Body of pancreas (tissue), 4 donors: ENCODE results near the gene FOXP1. TPM values are rescaled to one million over a fixed set of nuclear protein-coding genes. Genes with fewer than 3 reads are reported as not detected.

Experiments used
- ATAC-seq: fragments of 150-250 bp; one replicate; pipeline ENCODE4 v1.9.1; 2016
- DNase-seq, 4 donors: peaks; one replicate each; pipeline ENCODE4 v3.0.0-alpha.2; 2019
- H3K27ac ChIP-seq, 4 donors: fragments of 200-600 bp; sonication (generic); 1 replicate in 3 of 4; 2 replicates in 1 of 4; pipeline versions ENCODE4 v1.5.1 to v1.6.1; 2016 to 2019; ENCODE audit warnings: mild to moderate bottlenecking in 1 of 4, mixed read lengths in 1 of 4, moderate library complexity in 1 of 4
- H3K27me3 ChIP-seq, 2 donors: fragments of 200-600 bp; sonication (generic); one replicate each; pipeline ENCODE4 v1.6.0; 2016; ENCODE audit warnings: mild to moderate bottlenecking in 1 of 2
- H3K36me3 ChIP-seq, 2 donors: fragments of 200-600 bp; sonication (generic); replicated peaks in 1 of 2; 2 replicates each; pipeline ENCODE4 v1.5.1; 2016; ENCODE audit warnings: low read depth in 2 of 2; ENCODE audit not compliant: insufficient read depth in 1 of 2
- H3K4me1 ChIP-seq: fragments of 200-600 bp; sonication (generic); one replicate; pipeline ENCODE4 v1.6.0; 2016
- H3K4me3 ChIP-seq, 2 donors: fragments of 200-600 bp; sonication (generic); 1 replicate in 1 of 2; 2 replicates in 1 of 2; pipeline ENCODE4 v1.5.1; 2016 to 2019
- H3K9me3 ChIP-seq, 3 donors: fragments of 200-600 bp; sonication (generic); 1 replicate in 2 of 3; 2 replicates in 1 of 3; pipeline ENCODE4 v1.5.1; 2016
- CTCF ChIP-seq, 7 experiments: fragments of 450-650 bp in 4 of 7; fragments of 200-600 bp in 3 of 7; sonication (generic) in 3 of 7; IDR thresholded peaks; one replicate each; pipeline ENCODE4 v1.5.1; 2016 to 2019; ENCODE audit warnings: antibody characterized with exemption in 7 of 7
- POLR2A ChIP-seq, 3 donors: fragments of 450-650 bp; IDR thresholded peaks; one replicate each; pipeline ENCODE4 v1.6.1; 2016; ENCODE audit warnings: antibody characterized with exemption in 3 of 3, mild to moderate bottlenecking in 2 of 3
- WGBS, 2 donors: methylation state at CpG; one replicate each; pipeline ENCODE4 v1.1.5; 2017; 5-methylcytosine and 5-hydroxymethylcytosine counted together
- intact Hi-C: fragments of 100-400 bp; cut with DNase I; formaldehyde crosslinking; loops from one replicate; pipeline ENCODE4 v1.15.1; 2023
- total RNA-seq, 2 donors: library from RNA; depleted of rRNA; stranded (reverse); fragments of >200 nt; gene quantifications; one replicate each; pipeline ENCODE4 v1.1.0, GENCODE V29; 2016

The FOXP1 gene
- total RNA-seq, 2 donors from 2014 or later, result 85.7 to 86.1 TPM

GRCh38 chr3:71310980-71311660 is 272.4 kb downstream of the FOXP1 start:
- no peak for ATAC-seq
- no peak overlapping the region for H3K4me3 ChIP-seq
- TF ChIP-seq POLR2A (IDR thresholded peaks at IDR 0.05) (no peak), CTCF (IDR thresholded peaks at IDR 0.05) (no peak)
- DNase-seq, result no peak
- H3K27me3 ChIP-seq, result no peaks in the 10 kb centered on the region
- 88 to 94% methylated on average over 9 of the region's 9 CpGs for WGBS, 2 donors
- H3K36me3 ChIP-seq, result no peaks in the 10 kb centered on the region
- intact Hi-C loops, result no loop called here
- no peaks in the 10 kb centered on the region for H3K9me3 ChIP-seq
- H3K27ac ChIP-seq, result no peak overlapping the region
- H3K4me1 ChIP-seq, result peaks cover 10% of the 10 kb centered on the region

- Histone ChIP-seq H3K27me3 (no peaks in the 10 kb centered on the region), H3K9me3 (no peaks in the 10 kb centered on the region), H3K36me3 (no peaks in the 10 kb centered on the region), H3K27ac (no peak overlapping the region), H3K4me1 (peaks cover 12% of the 10 kb centered on the region), H3K4me3 (no peak overlapping the region)
- peak in 2 of 4 donors; percentile 8 to 19 for DNase-seq
- TF ChIP-seq CTCF (IDR thresholded peaks at IDR 0.05), result peak in 1 of 7 experiments; percentile 6
- no peak for TF ChIP-seq POLR2A (IDR thresholded peaks at IDR 0.05)
- ATAC-seq, result no peak
- 73 to 91% methylated on average over 9 of the region's 9 CpGs for whole genome bisulfite sequencing, 2 donors
- intact Hi-C loops, result no loop called here
These were observed 273.1 kb downstream of the FOXP1 start for GRCh38 chr3:71310359-71310979.

- Histone ChIP-seq H3K9me3 (no peaks in the 10 kb centered on the region), H3K36me3 (no peaks in the 10 kb centered on the region), H3K4me3 (no peak overlapping the region), H3K4me1 (peaks cover 13% of the 10 kb centered on the region), H3K27ac (no peak overlapping the region), H3K27me3 (no peaks in the 10 kb centered on the region)
- intact Hi-C loops, result no loop called here
- ATAC-seq (no peak), DNase-seq (no peak)
- TF ChIP-seq POLR2A (IDR thresholded peaks at IDR 0.05), result no peak
- no peak for TF ChIP-seq CTCF (IDR thresholded peaks at IDR 0.05)
- WGBS, 2 donors, result 84 to 92% methylated on average over 1 of the region's 1 CpG
These were observed 273.6 kb downstream of the FOXP1 start for GRCh38 chr3:71309886-71310285.

- ATAC-seq, result no peak
- no peak for TF ChIP-seq CTCF (IDR thresholded peaks at IDR 0.05)
- TF ChIP-seq POLR2A (IDR thresholded peaks at IDR 0.05), result no peak
- 83 to 91% methylated on average over 3 of the region's 3 CpGs for WGBS, 2 donors
- H3K27ac ChIP-seq, result no peak overlapping the region
- peaks cover 15% of the 10 kb centered on the region for H3K4me1 ChIP-seq
- H3K36me3 ChIP-seq, result no peaks in the 10 kb centered on the region
- DNase-seq, result no peak
- H3K27me3 ChIP-seq, result no peaks in the 10 kb centered on the region
- no peaks in the 10 kb centered on the region for H3K9me3 ChIP-seq
- intact Hi-C loops, result no loop called here
- no peak overlapping the region for H3K4me3 ChIP-seq
These were observed 274.2 kb downstream of the FOXP1 start for GRCh38 chr3:71309342-71309741.

- H3K4me3 ChIP-seq, result no peak overlapping the region
These were observed 274.7 kb downstream of the FOXP1 start for GRCh38 chr3:71308836-71309235.

More at GRCh38 chr3:71308836-71309235, 274.7 kb downstream of the FOXP1 start:
- no peak for ATAC-seq
- Histone ChIP-seq H3K36me3 (no peaks in the 10 kb centered on the region), H3K27me3 (no peaks in the 10 kb centered on the region), H3K9me3 (no peaks in the 10 kb centered on the region), H3K27ac (no peak overlapping the region), H3K4me1 (peaks cover 15% of the 10 kb centered on the region)
- TF ChIP-seq POLR2A (IDR thresholded peaks at IDR 0.05), result no peak
- TF ChIP-seq CTCF (IDR thresholded peaks at IDR 0.05), result no peak
- 90 to 93% methylated on average over 4 of the region's 4 CpGs for WGBS, 2 donors
- intact Hi-C loops, result no loop called here
- DNase-seq, result no peak
